Central memory CD8-positive, alpha-beta T cell (primary cell): Measurements from ENCODE around the gene SYT2.
"Not testable (repeated sequence)": the region's sequence is repeated elsewhere in the genome, so short reads cannot be mapped to it uniquely, and the experiment has no call there.

Experiments used
- ATAC-seq: fragments of 150-1000 bp; cut with Tn5 transposase; replicated peaks from 2 replicates; pipeline ENCODE4 v1.10.0; 2022; ENCODE audit warnings: mild to moderate bottlenecking, moderate FRiP score, moderate number of reproducible peaks; ENCODE audit not compliant: poor library complexity, severe bottlenecking; ENCODE audit errors: extremely low read depth
- DNase-seq, 2 donors: peaks; one replicate each; pipeline ENCODE4 v3.0.0; 2021; ENCODE audit warnings: low spot score in 2 of 2
- H3K27ac Mint-ChIP-seq: one replicate; pipeline ENCODE4 v1.8.0; 2022; ENCODE audit warnings: low read depth, mild to moderate bottlenecking, moderate library complexity, mixed read lengths
- H3K27me3 Mint-ChIP-seq: one replicate; pipeline ENCODE4 v1.8.0; 2022; ENCODE audit warnings: mixed read lengths
- H3K36me3 Mint-ChIP-seq: one replicate; pipeline ENCODE4 v1.8.0; 2022; ENCODE audit warnings: mild to moderate bottlenecking, moderate library complexity, mixed read lengths; ENCODE audit not compliant: insufficient read depth
- H3K4me1 Mint-ChIP-seq: one replicate; pipeline ENCODE4 v1.8.0; 2022; ENCODE audit warnings: mixed read lengths
- H3K4me3 Mint-ChIP-seq: one replicate; pipeline ENCODE4 v1.8.0; 2022; ENCODE audit warnings: mild to moderate bottlenecking, moderate library complexity, mixed read lengths
- H3K9me3 Mint-ChIP-seq: one replicate; pipeline ENCODE4 v1.8.0; 2022; ENCODE audit warnings: mixed read lengths

SYT2 gene

GRCh38 chr1:202557662-202558061 is 152.6 kb downstream of the SYT2 start:
- not testable (repeated sequence) for H3K27me3 Mint-ChIP-seq, H3K36me3 Mint-ChIP-seq, H3K4me3 Mint-ChIP-seq, H3K9me3 Mint-ChIP-seq, H3K4me1 Mint-ChIP-seq, DNase-seq, H3K27ac Mint-ChIP-seq, ATAC-seq

- H3K27ac Mint-ChIP-seq, H3K27me3 Mint-ChIP-seq, ATAC-seq, H3K4me1 Mint-ChIP-seq, H3K4me3 Mint-ChIP-seq, H3K9me3 Mint-ChIP-seq, H3K36me3 Mint-ChIP-seq, DNase-seq: not testable (repeated sequence)
Observed at GRCh38 chr1:202556037-202556436, 154.2 kb downstream of the SYT2 start.

DNA sequence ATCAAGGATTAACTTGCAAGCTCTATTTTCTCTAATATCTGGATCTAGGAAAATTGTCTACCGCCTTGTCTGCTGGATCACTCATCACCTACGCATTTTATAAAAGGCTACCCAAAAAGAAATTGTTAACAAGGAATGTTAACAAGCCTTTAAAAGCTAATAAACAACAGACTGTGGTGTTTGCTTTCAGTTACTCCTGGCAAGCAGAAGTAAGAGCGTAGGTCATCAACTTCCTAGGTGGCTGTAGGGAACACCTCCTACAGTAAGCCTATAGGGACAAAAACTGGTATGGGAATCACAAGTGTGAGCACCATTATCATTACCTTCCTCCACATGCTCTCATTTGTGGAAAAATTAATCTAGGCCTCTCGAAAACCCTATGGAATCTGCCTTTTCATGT is 155.6 kb downstream of the SYT2 start:
- H3K4me3 Mint-ChIP-seq, DNase-seq, H3K36me3 Mint-ChIP-seq, H3K9me3 Mint-ChIP-seq, ATAC-seq, H3K27me3 Mint-ChIP-seq, H3K4me1 Mint-ChIP-seq, H3K27ac Mint-ChIP-seq: not testable (repeated sequence)

DNA sequence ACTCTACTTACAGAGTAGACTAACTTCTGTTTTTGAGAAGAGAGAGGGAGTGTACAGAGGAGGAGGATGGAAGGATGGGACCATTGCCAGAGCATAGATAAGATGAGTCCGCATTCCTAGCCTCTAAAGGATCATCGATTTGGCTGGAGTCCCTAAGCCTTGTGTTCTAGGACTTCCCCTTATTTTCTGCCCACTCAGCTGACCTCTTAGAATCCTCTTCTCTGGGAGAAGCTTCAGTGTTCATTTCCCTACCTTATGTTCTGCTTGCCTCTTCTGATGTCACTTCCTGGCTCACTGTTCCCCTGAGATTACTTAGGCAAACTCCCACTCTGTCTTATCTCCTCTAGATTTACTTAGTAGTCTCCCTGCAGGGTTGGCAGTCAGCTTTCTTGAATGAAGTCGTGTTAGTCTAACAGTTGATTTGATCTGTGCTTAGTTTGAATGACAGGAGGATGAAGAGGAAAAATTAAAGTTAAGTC is 156.7 kb downstream of the SYT2 start:
- DNase-seq = no peak
- Mint-ChIP-seq H3K27me3 (no peaks in the 10 kb centered on the region), H3K27ac (no peak overlapping the region), H3K36me3 (peaks cover 4% of the 10 kb centered on the region), H3K4me1 (no peaks in the 10 kb centered on the region), H3K4me3 (no peak overlapping the region), H3K9me3 (no peaks in the 10 kb centered on the region)
- ATAC-seq = no peak

- not testable (repeated sequence) for H3K4me1 Mint-ChIP-seq, H3K9me3 Mint-ChIP-seq, H3K4me3 Mint-ChIP-seq, H3K36me3 Mint-ChIP-seq, H3K27ac Mint-ChIP-seq, ATAC-seq, DNase-seq, H3K27me3 Mint-ChIP-seq
Observed at GRCh38 chr1:202553078-202553477, 157.2 kb downstream of the SYT2 start.

- H3K4me1 Mint-ChIP-seq, H3K36me3 Mint-ChIP-seq, H3K27ac Mint-ChIP-seq, H3K4me3 Mint-ChIP-seq, DNase-seq, H3K9me3 Mint-ChIP-seq, H3K27me3 Mint-ChIP-seq, ATAC-seq: not testable (repeated sequence)
Observed at GRCh38 chr1:202552615-202553014, 157.6 kb downstream of the SYT2 start.

DNA sequence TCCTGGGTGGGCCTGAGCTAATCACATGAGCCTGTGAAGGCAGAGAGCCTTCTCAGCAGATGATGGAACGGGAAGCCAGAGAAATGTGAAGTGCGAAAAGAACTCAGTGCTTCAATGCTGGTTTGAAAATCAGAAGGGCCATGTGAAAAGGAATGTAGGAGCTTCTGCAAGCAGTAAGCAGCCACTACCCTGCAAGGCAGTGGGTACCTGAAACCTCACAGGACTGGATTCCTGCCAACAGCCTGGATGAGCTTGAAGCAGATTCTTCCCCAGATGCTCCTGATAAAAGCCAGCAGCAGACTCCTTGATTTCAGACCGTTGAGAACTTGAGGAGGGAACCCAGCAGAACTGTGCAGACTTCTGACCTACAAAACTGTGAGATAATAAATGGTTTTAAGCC is 158.6 kb downstream of the SYT2 start:
- Mint-ChIP-seq H3K9me3 (no peaks in the 10 kb centered on the region), H3K4me1 (peaks cover 2% of the 10 kb centered on the region), H3K27me3 (no peaks in the 10 kb centered on the region), H3K27ac (no peak overlapping the region), H3K36me3 (peaks cover 6% of the 10 kb centered on the region), H3K4me3 (no peak overlapping the region)
- DNase-seq = no peak
- ATAC-seq = no peak

- DNase-seq, ATAC-seq, H3K9me3 Mint-ChIP-seq, H3K27ac Mint-ChIP-seq, H3K4me3 Mint-ChIP-seq, H3K27me3 Mint-ChIP-seq, H3K36me3 Mint-ChIP-seq: not testable (repeated sequence)
- H3K4me1 Mint-ChIP-seq = peaks cover 17% of the 10 kb centered on the region
Observed at GRCh38 chr1:202550088-202550487, 160.2 kb downstream of the SYT2 start.

- Mint-ChIP-seq H3K27ac (no peak overlapping the region), H3K4me1 (peaks cover 17% of the 10 kb centered on the region), H3K4me3 (no peak overlapping the region), H3K27me3 (no peaks in the 10 kb centered on the region), H3K9me3 (no peaks in the 10 kb centered on the region), H3K36me3 (peaks cover 8% of the 10 kb centered on the region)
- ATAC-seq = no peak
- no peak for DNase-seq
Observed at GRCh38 chr1:202547215-202547614, 163.0 kb downstream of the SYT2 start.

DNA sequence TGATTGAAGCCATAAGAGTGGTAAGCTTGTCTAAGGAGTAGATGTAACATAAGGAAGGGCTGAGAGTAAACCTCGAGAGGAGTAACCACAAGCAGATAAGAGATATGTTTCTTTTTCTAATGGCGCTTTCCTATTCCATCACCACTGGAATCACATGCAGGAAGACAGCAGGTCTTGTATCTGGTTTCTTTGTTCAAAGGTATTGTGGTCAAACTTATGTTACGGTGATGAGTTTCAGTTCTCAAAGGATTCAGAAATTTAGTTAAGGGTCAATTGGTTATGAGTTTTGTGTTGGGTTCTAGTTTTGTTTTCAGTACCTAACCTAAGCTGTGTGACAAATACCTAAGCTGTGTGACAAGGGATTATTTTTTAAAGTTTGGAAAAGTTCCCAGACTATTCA is 163.5 kb downstream of the SYT2 start:
- H3K4me1 Mint-ChIP-seq = peaks cover 17% of the 10 kb centered on the region
- DNase-seq, H3K36me3 Mint-ChIP-seq, H3K4me3 Mint-ChIP-seq, H3K27ac Mint-ChIP-seq, ATAC-seq, H3K27me3 Mint-ChIP-seq, H3K9me3 Mint-ChIP-seq: not testable (repeated sequence)

DNA sequence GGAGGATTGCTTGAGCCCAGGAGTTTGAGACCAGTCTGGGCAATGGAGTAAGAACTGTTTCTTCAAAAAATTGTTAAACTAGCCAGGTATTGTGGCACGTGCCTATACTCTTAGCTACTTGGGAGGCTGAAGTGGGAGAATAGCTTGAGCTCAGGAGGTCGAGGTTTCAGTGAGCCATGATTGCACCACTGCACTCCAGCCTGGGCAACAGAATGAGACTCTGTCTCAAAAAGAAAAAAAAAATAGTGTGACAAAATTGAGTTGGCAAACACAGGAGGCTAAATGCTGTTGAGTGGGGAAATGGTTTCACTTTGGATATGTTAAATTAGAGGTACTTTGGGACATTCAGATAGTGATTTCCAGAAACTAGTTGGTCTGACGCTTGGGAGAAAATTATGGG is 163.9 kb downstream of the SYT2 start:
- H3K9me3 Mint-ChIP-seq, H3K27me3 Mint-ChIP-seq, H3K36me3 Mint-ChIP-seq, DNase-seq, H3K4me3 Mint-ChIP-seq, ATAC-seq: not testable (repeated sequence)
- peak overlapping the region; percentile 32 for H3K27ac Mint-ChIP-seq
- peaks cover 17% of the 10 kb centered on the region for H3K4me1 Mint-ChIP-seq

DNA sequence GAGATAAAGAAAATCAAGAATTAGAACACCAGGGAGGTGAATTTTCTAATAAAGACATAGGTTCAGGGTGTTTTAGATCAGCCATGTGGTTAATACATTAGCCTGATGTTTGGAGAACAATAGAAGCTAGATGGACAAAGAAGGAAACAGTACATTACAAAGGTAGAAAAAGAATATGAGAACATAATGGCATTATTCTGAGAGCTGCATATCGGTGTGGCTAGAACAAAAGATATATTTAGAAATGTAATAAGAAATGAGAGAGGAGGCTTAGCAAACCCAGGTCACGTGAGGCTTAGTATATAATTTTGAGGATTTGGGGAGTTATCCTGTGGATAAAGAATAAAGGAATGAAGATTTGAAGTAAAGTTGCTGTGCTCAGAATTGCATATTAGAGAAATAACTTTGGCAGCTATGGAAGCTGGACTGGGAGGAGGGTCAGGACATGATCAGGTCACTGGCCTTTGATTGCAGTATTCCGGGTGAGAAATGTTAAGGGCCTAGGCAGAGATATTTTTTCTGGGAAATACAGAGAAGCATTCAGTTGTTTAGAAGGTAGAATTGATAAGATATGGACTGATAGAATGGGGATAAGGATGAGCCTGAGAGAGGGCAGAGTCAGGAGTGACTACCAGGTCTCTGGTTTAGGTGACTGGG is 164.5 kb downstream of the SYT2 start:
- not testable (repeated sequence) for H3K36me3 Mint-ChIP-seq, DNase-seq, H3K27me3 Mint-ChIP-seq, ATAC-seq, H3K4me3 Mint-ChIP-seq, H3K9me3 Mint-ChIP-seq
- H3K4me1 Mint-ChIP-seq = peaks cover 17% of the 10 kb centered on the region
- peak overlapping the region; percentile 32 for H3K27ac Mint-ChIP-seq

- not testable (repeated sequence) for H3K27ac Mint-ChIP-seq, H3K4me3 Mint-ChIP-seq, DNase-seq, H3K9me3 Mint-ChIP-seq, ATAC-seq, H3K27me3 Mint-ChIP-seq, H3K36me3 Mint-ChIP-seq
- H3K4me1 Mint-ChIP-seq = peaks cover 17% of the 10 kb centered on the region
Observed at GRCh38 chr1:202544766-202545449, 165.3 kb downstream of the SYT2 start.
